Stimulated activated CD8-positive, alpha-beta memory T cell treated with anti-CD3 and anti-CD28 coated beads, Interleukin-12 subunit alpha, Interleukin-12 subunit beta, amount 100 ng/mL, for 24 hours (primary cell): Measurements from ENCODE around the gene EN1.

Experiments used
- DNase-seq: peaks from one replicate; pipeline ENCODE4 v3.0.0-alpha.2; 2020; ENCODE audit errors: extremely low read depth

The EN1 gene

GRCh38 chr2:118855451-118856279, 8.2 kb upstream of the EN1 start:
- peak; percentile 47 for DNase-seq

- no peak for DNase-seq
Measured at GRCh38 chr2:118854507-118855345, 7.3 kb upstream of the EN1 start.

GRCh38 chr2:118853651-118854291, 6.3 kb upstream of the EN1 start:
- no peak for DNase-seq

DNA sequence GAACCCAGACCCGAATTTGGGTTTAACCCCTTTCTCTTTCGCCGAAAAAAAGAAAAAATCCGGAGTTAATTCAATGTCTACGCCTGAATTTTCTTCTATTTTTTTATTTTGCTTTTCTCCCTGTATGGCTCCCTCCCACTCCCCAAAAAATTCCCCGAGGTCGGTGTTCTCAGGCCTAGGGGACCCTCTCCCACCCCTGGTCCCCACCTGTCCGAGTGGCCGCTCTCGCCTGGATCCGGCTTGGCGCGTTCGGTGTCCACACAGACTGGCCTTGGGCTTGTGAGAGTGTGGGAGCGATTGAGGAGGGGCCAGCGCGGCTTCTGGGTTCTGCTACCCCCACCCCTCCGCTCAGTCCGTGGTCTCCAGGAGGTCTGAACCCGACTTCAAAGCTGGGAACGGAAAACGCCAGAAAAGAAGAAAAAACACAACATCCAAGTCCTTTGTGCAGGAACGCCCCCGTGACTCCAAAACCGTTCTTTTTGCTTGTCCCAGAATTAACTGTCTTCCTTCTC, 5.7 kb upstream of the EN1 start:
- DNase-seq: no peak

DNA sequence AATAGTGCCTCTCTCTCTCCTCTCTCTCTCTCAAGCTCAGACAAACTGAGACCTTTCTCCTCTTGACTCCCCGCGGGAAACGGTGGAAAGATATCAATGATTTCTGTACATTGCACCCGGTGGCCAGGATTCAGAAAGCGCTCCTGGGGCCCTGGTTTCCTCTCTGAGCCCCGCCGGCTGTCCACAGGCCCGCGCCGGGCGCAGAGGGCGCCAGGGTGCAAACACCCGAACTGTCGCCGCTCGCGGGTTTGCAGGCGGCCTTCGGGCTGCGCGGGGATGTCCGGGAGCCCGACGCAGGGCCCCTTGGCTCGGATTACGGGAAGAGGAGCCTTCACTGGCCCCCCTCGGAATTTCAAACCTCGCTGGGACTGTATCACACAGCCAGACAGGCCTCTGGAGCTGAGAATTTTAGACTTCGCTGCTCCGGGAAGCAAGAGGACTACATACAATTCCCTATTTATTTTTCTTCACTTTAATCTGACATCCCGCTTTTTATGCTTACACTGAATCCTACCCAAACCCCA, 5.2 kb upstream of the EN1 start:
- DNase-seq: no peak

DNA sequence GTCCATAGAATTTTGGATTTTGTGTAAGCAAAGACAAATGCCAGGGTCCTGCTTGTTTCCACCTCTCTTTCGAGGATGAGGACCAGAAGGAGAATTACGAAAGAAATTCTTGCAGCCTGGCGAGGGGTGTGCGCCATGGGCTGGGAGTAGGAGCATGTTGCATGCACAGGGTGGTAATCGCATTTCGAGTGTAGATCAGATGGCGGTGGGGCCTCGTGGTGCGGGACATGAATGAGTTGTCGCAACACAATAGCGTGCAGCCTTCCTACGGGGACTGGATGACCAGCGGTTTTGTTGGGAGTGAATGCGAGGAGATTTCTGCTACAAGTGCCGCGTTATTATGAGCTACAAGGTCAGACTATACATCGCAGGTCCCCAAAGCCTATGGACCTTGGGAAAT, 4.2 kb upstream of the EN1 start:
- DNase-seq: no peak

DNA sequence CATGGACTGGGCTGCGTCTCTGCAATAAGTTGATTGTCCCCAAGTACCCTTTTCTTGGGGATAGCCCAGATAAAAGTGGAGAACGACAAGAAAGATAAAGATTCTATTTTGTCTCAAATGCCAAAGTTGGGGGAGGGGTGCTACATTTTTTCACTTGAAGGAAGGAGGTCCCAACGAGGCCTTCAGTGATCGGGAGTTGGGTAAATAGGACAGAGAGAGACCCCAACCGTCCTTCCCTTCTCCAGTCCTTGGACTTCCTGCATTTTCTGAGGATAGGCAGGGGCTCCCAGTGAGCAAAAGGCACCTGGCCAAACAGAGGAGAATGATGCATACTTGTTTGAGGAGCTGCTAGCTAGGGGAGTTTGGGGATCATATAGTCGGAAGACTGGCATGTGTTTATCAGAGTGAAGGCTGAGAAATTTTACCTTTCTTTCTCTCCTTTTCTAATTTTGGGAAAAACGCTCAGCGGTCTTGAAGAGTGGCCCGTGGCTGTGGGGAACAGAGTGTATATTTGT, 3.5 kb upstream of the EN1 start:
- no peak for DNase-seq

GRCh38 chr2:118850168-118850900, 2.9 kb upstream of the EN1 start:
- no peak for DNase-seq

- no peak for DNase-seq
Measured at GRCh38 chr2:118849226-118850167, 2.0 kb upstream of the EN1 start.

DNA sequence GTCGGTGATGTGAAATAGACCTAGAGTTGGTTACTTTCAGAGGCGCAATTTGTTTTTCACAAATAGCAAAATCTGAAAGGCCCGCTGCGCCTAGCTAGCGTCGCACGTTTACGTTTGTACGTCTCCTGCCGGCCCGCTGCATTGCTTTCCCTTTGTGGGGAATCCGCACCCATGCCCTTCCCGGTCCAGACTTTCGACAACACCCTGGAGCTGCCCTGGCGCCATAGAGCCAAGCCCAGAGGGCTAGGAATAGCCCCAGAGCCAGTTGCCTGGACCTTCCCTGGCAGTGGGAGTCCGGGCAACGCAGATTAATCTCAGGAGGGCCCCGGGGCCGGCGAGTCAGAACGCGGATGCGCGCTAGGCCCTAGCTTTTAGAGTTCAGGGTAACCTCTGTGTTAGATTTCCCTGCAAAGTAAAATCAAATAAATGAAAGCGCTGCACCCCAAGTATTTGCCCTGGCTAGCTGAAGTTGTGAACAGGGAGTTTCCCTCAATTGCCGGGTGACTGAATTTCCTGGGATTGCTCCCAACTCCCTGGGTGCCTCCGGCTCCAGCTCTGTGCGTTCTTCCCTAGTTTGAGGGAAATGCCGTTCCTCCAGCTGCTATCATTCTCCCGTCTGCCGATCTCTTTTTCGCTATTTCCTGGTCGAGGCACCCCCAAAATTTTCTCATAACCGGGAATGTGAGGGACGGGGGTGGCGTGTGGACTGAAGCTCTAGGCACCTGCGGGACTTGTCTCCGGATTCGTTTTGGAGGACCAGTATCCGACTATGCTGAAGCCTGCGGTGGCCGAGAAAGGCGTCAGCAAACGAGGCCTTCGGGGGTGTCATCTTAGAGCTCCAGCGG, 1.2 kb upstream of the EN1 start:
- no peak for DNase-seq

GRCh38 chr2:118847762-118848172, 319 bp upstream of the EN1 start:
- no peak for DNase-seq

DNA sequence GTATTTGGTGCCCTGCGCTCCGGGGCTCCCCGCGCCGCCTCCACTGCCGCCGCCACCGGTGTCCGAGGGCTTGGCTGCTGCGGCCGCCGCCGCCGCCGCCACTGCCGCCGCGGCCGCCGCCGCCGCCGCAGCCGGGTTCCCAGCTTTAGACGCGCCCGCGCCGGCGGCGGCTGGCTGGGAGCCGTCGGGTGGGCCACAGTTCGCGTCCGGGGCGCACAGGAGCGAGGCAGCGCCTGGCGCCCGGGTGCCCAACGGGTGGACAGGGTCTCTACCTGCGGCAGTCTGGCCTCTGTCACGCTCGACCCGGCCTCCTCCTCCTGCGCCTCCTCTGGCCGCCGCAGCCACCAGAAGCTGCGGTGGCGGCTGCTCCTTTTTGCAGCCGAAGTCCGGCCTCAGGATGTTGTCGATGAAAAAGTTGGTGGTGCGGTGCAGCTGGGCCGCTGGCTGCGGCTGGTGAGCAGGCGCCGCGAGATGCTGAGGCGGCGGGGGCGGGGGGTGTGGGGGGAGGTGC, 951 bp downstream of the EN1 start:
- DNase-seq: no peak

GRCh38 chr2:118845522-118846441, 1.7 kb downstream of the EN1 start:
- no peak for DNase-seq

DNA sequence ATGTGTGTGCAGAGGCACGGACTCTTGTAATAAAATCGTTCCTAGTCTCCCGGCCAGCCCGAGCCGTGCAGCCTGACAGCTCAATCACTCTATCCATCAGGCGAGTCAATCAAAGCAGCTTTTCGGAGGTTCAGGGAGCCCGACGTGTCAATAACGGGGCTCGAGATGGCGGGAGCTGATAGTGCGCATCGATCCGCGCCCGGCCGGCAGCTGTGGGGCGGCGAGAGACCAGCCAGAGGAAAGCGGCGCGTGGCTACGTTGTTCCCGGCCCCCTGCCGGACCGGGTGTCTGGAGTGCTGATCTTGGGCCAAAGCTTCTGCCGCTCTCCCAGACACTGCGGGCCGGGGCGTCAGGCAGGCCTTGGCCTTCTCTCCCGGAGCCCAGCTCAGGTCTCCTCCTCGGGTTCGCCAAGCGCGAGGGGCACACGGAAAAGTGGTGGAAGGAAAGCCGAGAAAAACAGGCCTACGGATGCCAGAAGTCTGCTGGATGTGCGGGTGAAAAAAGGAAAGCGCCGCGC, 2.4 kb downstream of the EN1 start:
- no peak for DNase-seq

- DNase-seq: no peak
Measured at GRCh38 chr2:118844261-118845004, 3.0 kb downstream of the EN1 start.

- no peak for DNase-seq
Measured at GRCh38 chr2:118843483-118844132, 3.8 kb downstream of the EN1 start.
